Type B pancreatic cell (in vitro differentiated cells): ENCODE data around the gene UMODL1. TPM values are rescaled to one million over a fixed set of nuclear protein-coding genes. Genes with fewer than 3 reads are reported as not detected.
"Not testable (repeated sequence)": the region's sequence is repeated elsewhere in the genome, so short reads cannot be mapped to it uniquely, and the experiment has no call there.

Experiments used
- DNase-seq: peaks from one replicate; pipeline ENCODE4 v3.0.0; 2021; ENCODE audit warnings: mixed read lengths; ENCODE audit not compliant: unreplicated experiment; ENCODE audit errors: extremely low spot score
- H3K27ac Mint-ChIP-seq: 2 replicates; pipeline ENCODE4 v1.8.0; 2021; ENCODE audit warnings: mild to moderate bottlenecking, mixed read lengths
- H3K27me3 Mint-ChIP-seq: 2 replicates; pipeline ENCODE4 v1.8.0; 2021; ENCODE audit warnings: mixed read lengths
- H3K36me3 Mint-ChIP-seq: 2 replicates; pipeline ENCODE4 v1.8.0; 2021; ENCODE audit warnings: mixed read lengths
- H3K4me1 Mint-ChIP-seq: one replicate; pipeline ENCODE4 v1.8.0; 2021; ENCODE audit warnings: mixed read lengths; ENCODE audit not compliant: unreplicated experiment
- H3K4me3 Mint-ChIP-seq: 2 replicates; pipeline ENCODE4 v1.8.0; 2021; ENCODE audit warnings: mild to moderate bottlenecking, mixed read lengths
- H3K9me3 Mint-ChIP-seq: 2 replicates; pipeline ENCODE4 v1.8.0; 2021; ENCODE audit warnings: mixed read lengths
- total RNA-seq: library from RNA; stranded (reverse); gene quantifications from 2 replicates; pipeline ENCODE4 v1.2.1, GENCODE V29; 2021; ENCODE audit warnings: low replicate concordance
- TF ChIP-seq, protein P1 (sequence below): fragments of 200-600 bp; sonication (generic); conservative IDR thresholded peaks from 2 replicates; pipeline ENCODE4 v1.5.0; 2021; ENCODE audit warnings: antibody characterized with exemption, mild to moderate bottlenecking

Gene UMODL1
- total RNA-seq, 1 donor from 2014 or later = 0.36 TPM

DNA sequence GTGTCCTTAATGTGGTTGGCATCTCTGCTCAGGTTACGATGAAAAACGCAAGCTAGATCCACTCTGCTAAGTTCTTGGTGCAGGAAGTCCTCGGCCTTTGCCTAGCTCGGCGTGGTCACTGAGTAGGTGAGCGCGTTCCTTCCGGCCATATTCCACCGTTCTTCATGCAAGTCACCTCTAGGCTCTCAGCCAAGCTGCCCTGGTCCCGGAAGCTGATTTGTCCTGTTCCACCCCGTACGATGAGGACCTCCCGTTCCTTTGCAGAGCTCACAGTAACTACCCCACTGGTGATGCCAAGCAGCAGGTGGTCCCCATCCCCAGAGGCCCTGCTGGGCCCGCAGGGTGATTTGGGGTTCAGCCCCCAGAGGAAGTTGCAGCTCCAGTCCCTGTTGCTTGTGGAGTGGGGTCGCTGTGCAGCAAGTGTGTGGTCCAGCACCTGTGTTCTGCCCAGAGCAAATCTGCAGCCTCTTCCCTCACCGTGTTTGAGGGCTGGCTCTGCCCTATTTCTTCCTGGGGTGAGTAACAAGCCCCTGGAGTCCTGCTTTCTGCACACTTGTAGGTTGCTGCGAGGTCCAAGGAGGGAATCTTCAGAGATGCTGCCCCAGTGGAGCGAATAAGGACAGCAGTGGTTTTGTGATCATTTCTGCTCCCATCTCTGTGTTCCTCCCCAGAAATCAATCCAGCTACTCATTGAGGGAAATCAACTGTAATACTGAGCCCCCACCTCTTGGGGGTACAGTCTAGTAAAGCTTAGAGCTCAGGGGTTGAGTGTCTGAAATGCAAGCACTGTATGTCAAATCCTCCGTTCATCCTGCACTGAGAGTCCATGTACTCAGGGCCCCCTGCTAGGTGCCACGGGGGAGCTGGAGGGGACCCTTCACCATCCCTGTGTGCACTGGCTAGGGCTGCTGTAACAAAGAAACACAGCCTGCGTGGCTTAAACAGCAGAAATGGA lies 2.3 kb downstream of the UMODL1 start:
- peaks cover 11% of the 10 kb centered on the region for H3K27me3 Mint-ChIP-seq
- DNase-seq = no peak
- H3K4me1 Mint-ChIP-seq = no peaks in the 10 kb centered on the region
- no peaks in the 10 kb centered on the region for H3K36me3 Mint-ChIP-seq
- H3K9me3 Mint-ChIP-seq = no peaks in the 10 kb centered on the region
- no peak overlapping the region for H3K4me3 Mint-ChIP-seq
- no peak overlapping the region for H3K27ac Mint-ChIP-seq
- TF ChIP-seq, protein P1, sequence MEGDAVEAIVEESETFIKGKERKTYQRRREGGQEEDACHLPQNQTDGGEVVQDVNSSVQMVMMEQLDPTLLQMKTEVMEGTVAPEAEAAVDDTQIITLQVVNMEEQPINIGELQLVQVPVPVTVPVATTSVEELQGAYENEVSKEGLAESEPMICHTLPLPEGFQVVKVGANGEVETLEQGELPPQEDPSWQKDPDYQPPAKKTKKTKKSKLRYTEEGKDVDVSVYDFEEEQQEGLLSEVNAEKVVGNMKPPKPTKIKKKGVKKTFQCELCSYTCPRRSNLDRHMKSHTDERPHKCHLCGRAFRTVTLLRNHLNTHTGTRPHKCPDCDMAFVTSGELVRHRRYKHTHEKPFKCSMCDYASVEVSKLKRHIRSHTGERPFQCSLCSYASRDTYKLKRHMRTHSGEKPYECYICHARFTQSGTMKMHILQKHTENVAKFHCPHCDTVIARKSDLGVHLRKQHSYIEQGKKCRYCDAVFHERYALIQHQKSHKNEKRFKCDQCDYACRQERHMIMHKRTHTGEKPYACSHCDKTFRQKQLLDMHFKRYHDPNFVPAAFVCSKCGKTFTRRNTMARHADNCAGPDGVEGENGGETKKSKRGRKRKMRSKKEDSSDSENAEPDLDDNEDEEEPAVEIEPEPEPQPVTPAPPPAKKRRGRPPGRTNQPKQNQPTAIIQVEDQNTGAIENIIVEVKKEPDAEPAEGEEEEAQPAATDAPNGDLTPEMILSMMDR = no peak

DNA sequence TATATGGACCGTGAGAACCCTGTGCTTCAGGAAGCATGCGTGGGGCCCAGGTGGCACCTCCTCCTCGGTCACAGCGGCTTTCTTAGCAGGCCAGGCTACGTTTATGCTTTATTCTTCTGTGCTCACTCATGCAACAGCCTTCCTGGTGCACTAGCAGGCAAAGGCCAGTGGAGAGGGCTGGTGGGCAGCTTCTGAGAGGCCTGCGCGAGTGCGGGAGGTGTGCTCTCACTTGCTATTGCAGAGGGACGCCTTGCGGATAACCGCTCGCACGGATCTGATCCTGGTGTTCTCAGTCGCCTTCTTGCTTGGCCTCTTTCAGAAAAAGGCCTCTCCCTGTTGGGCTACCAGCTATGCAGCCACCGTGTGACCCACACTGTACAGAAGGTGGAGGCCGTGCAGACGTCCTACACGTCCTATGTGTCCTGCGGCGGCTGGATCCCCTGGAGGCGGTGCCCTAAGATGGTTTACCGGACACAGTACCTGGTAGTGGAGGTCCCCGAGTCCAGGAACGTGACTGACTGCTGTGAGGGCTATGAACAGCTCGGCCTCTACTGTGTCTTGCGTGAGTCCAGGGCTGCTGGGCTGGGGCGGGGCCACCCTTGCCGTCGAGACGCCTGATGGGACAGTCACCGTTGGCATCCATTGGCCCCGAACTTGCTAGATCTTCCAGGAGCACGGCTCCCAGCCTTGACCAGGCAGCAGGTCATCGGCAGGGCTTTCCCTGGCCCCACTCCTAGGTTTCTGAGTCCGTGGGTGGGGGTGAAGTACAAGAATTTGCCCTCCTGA lies 4.8 kb downstream of the UMODL1 start:
- Mint-ChIP-seq H3K36me3 (no peaks in the 10 kb centered on the region), H3K4me1 (no peaks in the 10 kb centered on the region), H3K27ac (no peak overlapping the region), H3K27me3 (peaks cover under 1% of the 10 kb centered on the region), H3K4me3 (no peak overlapping the region), H3K9me3 (no peaks in the 10 kb centered on the region)
- DNase-seq = no peak
- TF ChIP-seq, protein P1 = no peak

DNA sequence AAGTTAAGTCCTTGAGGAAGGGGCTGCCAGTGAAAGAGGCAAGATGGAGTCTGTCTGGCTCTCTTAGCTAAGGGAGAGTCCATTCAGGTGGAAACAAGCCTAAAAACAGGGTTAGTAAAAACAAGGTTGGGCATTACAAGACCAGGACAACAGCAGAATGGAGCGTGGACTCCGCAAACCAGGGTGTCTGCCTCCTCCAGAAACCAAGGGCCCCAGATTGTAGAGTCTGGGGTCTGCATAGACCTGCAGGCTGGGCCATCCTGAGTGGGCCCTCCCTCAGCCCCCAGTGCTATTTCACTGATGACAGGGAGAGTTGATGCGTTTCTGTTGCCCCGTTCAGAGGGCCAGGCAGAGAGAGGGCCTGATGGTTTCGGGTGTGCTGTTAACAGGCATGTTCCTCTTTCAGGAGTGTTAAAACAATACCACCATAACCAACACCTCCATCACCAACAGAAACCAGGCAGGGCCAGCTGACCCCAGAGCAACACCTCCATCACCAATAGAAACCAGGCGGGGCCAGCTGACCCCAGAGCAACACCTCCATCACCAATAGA lies 6.6 kb downstream of the UMODL1 start:
- not testable (repeated sequence) for H3K27me3 Mint-ChIP-seq, H3K9me3 Mint-ChIP-seq, DNase-seq, H3K36me3 Mint-ChIP-seq, H3K4me1 Mint-ChIP-seq, H3K27ac Mint-ChIP-seq, H3K4me3 Mint-ChIP-seq

- not testable (repeated sequence) for H3K4me3 Mint-ChIP-seq, H3K4me1 Mint-ChIP-seq, DNase-seq, H3K9me3 Mint-ChIP-seq, H3K27ac Mint-ChIP-seq, H3K27me3 Mint-ChIP-seq, H3K36me3 Mint-ChIP-seq
Observed at GRCh38 chr21:42078247-42079007, 7.3 kb downstream of the UMODL1 start.

DNA sequence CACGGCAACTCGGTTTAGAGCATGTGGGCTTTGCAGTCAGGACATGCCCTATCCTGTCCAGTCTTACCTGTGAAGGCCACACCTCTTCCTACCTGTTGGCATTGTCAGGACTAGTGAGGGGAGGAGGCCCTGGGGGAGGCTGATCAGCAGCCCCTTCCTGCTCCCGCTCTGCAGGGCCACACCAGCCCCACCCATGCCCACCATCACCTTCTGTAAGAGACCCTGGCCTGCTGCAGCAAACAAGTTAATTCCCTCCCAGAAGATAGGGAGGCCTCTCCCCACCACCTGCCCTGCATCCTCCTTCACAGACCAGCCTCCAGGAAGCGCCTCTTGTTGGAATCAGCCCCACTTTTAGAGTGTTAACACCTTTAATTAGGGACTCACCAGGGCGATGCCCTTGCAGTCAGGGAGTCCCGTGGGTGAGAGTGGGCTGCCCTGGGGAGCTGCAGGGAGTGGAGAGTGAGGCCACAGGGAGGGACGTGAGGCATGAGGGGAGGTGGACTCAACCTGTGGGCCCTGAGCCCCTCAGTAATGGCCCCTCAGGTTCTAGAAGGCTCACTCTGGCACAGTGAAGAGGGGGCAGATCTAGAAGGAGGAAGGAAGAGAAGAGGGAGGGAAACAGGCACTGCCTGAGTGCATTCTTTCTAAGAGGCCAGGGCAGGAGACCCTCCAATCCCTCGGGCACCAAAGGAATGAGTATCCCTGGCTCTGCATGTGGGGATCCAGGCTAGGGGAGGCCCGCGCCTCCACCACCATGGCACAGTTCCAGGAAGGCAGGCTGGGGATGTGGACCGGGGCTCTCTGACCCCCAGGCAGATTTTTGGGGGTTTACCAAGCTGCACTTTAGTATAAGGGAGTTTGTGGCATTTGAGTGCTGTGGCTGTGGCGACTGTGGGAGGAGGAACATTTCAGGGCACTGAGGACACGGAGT lies 8.2 kb downstream of the UMODL1 start:
- H3K36me3 Mint-ChIP-seq = no peaks in the 10 kb centered on the region
- DNase-seq = no peak
- TF ChIP-seq, protein P1 = no peak
- H3K9me3 Mint-ChIP-seq = no peaks in the 10 kb centered on the region
- H3K4me1 Mint-ChIP-seq = no peaks in the 10 kb centered on the region
- no peak overlapping the region for H3K4me3 Mint-ChIP-seq
- H3K27ac Mint-ChIP-seq = no peak overlapping the region
- H3K27me3 Mint-ChIP-seq = no peaks in the 10 kb centered on the region
